Inflammatory macrophage (primary cell): Measurements from ENCODE around the gene CRISP1.
"Not testable (repeated sequence)": the region's sequence is repeated elsewhere in the genome, so short reads cannot be mapped to it uniquely, and the experiment has no call there.

Experiments used
- DNase-seq, 2 donors: peaks; one replicate each; pipeline ENCODE4 v3.0.0-alpha.2; 2020 to 2022

Gene CRISP1

GRCh38 chr6:49839957-49840356 lies 26.4 kb downstream of the CRISP1 start:
- no peak for DNase-seq

GRCh38 chr6:49839162-49839561 lies 27.2 kb downstream of the CRISP1 start:
- no peak for DNase-seq

DNA sequence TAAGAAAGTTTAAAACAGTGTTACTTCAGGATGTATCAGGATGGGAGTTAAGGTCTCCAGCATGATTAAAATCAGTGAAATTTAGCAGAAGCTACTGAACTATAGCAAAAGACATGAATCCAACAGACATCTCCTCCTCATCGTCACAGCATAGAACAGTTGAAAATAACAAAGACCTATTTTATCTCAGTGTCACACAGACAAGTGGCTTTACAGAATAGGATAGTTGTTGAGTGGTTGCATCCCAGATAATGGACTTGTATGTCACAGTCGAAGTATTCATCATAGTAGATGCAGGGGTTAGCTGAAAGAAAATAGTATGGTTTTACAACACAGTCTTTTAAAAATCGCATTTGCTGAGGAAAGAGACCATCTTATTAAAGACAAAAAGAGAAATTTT lies 31.2 kb downstream of the CRISP1 start:
- DNase-seq, result no peak

GRCh38 chr6:49833386-49833785 lies 32.9 kb downstream of the CRISP1 start:
- DNase-seq, result no peak

DNA sequence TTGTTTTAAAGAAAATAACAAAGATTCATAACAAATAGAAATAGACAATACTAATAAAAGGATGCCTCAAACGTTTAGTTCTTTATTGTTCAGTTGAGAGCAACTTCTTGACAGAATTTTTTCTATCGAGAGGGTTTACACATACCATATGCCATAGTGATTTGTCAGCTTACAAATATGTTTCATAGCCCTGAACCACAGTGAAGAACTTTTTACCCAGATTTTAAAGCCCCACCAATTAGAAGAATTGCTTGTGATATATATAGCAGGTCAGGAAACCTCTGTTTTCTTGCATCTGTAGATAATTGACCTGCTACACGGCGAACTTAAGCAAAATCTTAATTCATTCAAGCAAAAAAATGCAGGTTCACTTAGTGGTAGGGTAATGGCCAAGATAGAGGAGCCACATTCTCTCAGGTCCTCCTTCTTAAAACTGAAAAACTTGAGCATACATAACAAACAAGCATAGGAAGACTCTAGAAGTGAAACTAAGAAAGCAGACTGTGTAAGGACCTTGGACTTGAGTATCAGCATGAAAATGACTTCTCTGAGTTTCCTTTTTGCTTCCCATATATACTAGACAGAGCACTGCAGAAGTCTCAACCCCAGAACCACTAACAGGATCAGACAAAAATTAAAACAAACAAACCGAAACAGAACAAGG lies 39.5 kb downstream of the CRISP1 start:
- DNase-seq, result no peak

- no peak for DNase-seq
These were observed 51.2 kb downstream of the CRISP1 start for GRCh38 chr6:49815166-49815565.

DNA sequence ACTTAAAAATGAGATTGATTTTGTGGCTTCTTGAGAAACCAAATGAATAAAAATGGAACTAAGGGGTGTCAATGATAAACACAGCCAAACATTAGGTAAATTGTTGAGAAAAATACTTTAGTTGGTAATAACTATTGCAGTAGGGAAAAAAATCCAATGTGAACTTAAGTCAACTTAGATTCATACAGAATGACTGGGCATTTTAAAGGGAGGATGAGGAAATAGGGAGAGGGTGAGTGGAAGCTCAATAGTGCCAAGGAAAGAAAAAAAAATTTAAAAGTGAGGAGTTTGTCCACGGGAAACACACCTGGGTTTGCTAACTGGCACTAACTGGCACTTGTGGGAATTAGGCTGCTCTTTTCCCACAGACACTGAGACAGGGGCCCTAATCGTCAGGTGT lies 53.1 kb downstream of the CRISP1 start:
- DNase-seq, result no peak

DNA sequence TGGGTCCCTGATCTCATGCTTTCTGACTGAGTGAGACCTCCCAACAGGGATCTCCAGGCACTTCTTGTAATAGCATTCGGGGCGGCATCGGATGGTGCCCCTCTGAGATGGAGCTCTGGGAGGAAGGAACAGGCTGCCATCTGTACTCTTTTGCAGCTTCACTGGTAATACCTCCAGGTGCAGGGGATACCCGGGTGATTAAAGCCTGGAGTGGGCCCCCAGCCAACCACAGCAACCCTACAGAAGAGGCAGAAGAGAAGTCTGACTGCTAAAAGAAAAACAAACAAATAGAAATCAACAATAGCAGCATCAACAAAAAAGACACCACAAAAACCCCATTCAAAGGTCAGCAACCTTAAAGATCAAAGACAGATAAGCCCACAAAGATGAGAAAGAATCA lies 60.2 kb downstream of the CRISP1 start:
- no peak for DNase-seq

GRCh38 chr6:49805246-49805645 lies 61.1 kb downstream of the CRISP1 start:
- no peak for DNase-seq

DNA sequence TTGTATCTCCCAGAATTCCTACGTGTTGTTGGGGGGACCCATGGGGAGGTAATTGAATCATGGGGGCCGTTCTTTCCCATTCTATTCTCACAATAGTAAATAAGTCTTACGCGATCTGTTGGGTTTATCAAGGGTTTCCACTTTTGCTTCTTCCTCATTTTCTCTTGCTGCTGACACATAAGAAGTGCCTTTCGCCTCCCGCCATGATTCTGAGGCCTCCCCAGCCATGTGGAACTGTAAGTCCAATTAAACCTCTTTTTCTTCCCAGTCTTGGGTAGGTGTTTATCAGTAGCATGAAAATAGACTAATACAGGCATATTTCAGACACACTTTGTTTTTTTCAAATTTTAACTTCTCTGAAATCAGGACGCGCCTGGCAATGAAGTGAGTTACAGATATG lies 64.8 kb downstream of the CRISP1 start:
- no peak for DNase-seq

- no peak for DNase-seq
These were observed 67.2 kb downstream of the CRISP1 start for GRCh38 chr6:49799090-49799489.

- DNase-seq, result not testable (repeated sequence)
These were observed 69.4 kb downstream of the CRISP1 start for GRCh38 chr6:49796842-49797455.

DNA sequence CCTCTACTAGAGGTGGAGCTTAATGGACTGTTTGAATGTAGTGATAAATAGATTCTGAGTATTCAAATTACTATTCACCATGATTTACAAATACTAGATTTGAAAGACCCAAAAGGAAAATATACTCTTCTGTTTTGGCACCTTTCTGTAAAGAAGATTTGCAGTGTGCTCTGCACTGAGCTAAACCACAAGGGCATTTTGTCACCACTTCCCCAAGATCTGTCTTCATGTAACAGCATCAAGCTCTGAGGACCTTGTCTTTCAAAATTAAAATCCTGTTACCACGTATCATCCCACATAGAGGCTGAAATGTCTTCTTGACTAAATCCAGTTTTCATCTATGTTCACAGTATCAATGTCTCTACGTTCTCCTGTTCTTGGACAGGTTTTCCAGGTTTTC lies 76.0 kb downstream of the CRISP1 start:
- no peak for DNase-seq

GRCh38 chr6:49787176-49787575 lies 79.2 kb downstream of the CRISP1 start, which contains the start of gene PGK2:
TSS of gene PGK2 (minus strand) at chr6:49787285. CDS start at chr6:49787187, 98 bp downstream.
- DNase-seq, result no peak

GRCh38 chr6:49784272-49784671 lies 82.1 kb downstream of the CRISP1 start:
- DNase-seq, result no peak
